ENCODE data around the gene CCDC69. TPM values are rescaled to one million over a fixed set of nuclear protein-coding genes. Genes with fewer than 3 reads are reported as not detected.

CCDC69 gene
- total RNA-seq, 2 donors from 2014 or later: 70.6 to 72.4 TPM

DNA sequence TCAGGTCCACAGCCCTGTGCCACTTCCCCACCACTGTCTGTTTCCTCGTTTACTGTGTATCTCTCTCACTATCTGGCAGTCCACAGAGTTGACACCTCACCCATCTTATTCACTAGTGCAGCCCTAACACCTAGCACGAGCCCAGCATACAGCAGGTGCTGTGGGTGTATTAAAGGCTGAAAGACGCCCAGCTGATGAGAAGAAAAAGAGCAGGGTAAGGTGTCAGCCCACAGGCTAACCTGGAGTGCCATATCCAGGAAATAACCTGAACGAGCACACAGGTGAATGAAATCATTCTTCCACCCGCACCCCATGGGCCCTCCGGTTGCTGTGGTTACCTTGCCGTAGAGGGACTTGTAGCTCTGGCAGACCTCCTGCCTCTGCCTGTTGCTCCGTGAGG is 84.9 kb downstream of the CCDC69 start:
- DNase-seq (ENCODE audit: low spot score): no peak
- intact Hi-C loops (cut with DNase I): no loop called here

DNA sequence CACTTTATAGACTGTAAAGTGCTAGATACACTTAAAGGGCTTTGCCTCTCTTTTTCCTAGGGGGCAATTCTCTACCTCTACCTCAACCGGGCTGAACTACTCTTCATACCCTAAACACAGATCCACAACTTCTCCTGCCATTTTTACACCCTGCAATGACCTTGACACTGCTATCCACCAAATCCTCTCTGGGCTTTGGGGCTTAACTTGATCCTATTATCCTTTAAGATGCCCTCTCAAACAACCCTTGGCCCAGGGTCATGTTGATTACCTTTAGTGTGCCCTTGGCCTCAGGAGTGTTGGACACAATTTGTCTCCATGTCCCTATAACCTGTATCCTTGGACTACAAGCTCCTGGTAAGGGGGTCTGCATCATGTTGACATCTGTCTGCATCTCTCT is 85.8 kb downstream of the CCDC69 start:
- intact Hi-C loops (cut with DNase I): no loop called here
- no peak for DNase-seq (ENCODE audit: low spot score)

DNA sequence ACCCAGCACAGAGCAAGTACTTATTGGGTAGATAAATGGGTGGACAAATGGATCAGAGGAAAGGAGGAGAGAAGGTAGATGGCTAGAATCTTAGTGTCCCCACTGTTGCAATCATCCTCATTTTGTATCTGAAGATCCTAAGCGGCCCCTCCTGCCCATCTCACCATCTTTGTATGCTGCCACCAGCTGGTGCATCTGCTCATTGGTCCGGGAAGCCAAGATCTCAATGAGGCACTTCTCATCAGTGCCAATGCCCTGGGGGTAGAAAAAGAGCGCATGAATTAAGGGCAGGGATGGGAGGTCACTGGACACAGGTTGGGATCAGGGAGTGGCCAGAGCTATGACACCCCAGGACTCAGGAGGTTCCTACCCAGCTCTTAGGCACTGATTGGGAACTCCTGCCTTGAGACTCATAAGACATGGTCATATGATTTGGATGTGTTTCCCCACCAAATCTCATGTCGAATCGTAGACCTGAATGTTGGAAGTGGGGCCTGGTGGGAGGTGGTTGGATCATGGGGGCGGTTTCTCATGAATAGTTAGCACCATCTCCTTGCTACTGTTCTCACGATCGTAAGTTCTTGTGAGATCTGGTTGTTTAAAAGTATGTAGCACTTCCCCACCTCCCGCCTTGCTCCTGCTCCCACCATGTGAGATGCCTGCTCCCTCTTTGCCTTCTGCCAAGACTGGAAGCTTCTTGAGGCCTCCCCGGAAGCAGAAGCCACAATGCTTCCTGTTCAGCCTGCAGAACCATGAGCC is 86.6 kb downstream of the CCDC69 start:
- intact Hi-C loops (cut with DNase I): no loop called here
- DNase-seq (ENCODE audit: low spot score): no peak

DNA sequence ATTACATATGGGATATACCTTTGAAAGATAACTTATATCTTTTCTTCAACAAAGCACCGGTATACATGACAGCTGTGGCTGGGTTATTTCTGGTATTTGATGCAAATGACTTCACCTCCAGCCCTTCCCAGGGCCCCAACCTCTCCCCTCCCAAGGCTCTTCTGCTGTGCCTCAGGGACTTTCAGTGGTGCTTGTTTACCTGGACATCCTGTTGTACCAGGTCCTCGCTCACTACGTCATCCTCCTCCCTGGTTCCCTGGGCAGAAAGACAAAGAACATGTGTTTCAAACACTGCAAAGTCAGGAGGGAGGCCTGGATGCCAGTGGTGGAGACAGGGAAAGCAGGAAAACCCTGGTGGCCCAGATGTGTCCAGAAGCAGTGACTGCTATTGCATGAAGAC is 89.7 kb downstream of the CCDC69 start:
- no peak for DNase-seq (ENCODE audit: low spot score)
- intact Hi-C loops (cut with DNase I): no loop called here

DNA sequence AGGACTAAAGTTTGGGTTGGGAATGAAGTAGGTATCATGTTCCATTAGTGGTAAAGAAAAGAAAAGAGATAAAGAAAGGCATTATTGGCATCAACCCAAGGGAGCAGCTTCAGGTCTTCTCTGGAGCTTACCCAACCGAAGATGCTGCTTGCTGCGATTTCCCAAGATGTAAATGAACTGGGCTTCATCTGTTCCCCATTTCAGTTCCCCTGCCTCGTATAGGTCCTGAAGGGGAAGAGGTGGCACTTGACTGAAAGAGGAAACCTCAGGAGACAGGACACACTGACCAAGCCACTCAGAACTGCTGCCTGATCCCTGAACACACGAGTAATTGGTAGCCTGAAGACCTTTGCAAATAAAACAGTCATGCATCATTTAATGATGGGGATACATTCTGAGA is 90.9 kb downstream of the CCDC69 start:
- no peak for DNase-seq (ENCODE audit: low spot score)

More for the DNA sequence above, 90.9 kb downstream of the CCDC69 start:
- intact Hi-C loops (cut with DNase I): no loop called here

Other genes with a start within 250 kb of the CCDC69 start
- 1,000 to 10,000 TPM in 1 of 2 donors, 100 to 1,000 TPM in 1; 993 to 1,026 TPM for gene GPX3, start 203.5 kb downstream of the CCDC69 start, total RNA-seq
- 10 to 100 TPM; 56.7 to 77.5 TPM for gene TNIP1, start 143.1 kb downstream of the CCDC69 start, total RNA-seq
- 100 to 1,000 TPM; 328 to 430 TPM for gene ANXA6, start 66.3 kb downstream of the CCDC69 start, total RNA-seq
- gene GM2A, start 29.1 kb upstream of the CCDC69 start, total RNA-seq: 10 to 100 TPM; 23.4 to 41.6 TPM
- gene SLC36A3, start 79.7 kb upstream of the CCDC69 start, total RNA-seq: not detected
- not detected for gene SLC36A2, start 123.5 kb upstream of the CCDC69 start, total RNA-seq
- gene SLC36A1, start 223.5 kb upstream of the CCDC69 start, total RNA-seq: 10 to 100 TPM; 15.3 to 15.6 TPM

Measured in posterior vena cava (tissue), 2 donors.